ENCODE results near the gene C10orf95. TPM values are rescaled to one million over a fixed set of nuclear protein-coding genes. Genes with fewer than 3 reads are reported as not detected.
A peak's percentile ranks its signal among the peaks of the same experiment; 100 is the strongest.

C10orf95 gene
- total RNA-seq, 1 experiment from 2014 or later: 0.82 TPM

DNA sequence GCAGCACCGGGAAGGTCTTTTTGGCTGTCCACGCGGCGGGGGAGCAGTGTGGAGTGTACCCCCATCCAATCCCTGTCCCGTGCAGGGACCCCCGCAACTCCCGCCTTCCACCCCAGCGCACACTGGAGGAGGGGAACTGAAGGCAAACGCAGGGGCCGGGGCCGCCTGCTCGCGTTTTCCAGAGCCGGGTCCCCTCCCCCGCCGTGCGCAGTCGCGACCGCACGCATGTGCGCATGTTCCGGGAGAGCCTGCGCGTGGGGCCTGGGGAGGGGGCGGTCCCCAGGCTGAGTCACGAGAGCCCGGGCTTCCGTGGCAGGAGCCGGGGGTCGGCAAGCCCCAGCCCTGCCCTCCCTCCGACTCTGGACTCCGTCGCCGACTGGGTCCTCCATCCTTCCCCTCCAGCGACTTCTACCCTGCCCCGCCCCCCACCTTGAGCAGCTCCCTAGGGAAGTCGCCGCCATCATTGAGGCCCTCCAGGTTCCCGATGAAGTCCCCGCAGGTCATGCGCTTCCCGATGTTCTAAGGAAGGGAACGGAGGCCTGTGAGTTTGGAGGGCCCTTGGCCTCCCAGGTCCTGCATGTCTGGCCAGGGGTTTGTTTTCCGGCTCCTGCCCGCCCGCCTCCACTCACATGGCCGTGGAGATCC is 40.8 kb downstream of the C10orf95 start:
- TF ChIP-seq, protein P1, sequence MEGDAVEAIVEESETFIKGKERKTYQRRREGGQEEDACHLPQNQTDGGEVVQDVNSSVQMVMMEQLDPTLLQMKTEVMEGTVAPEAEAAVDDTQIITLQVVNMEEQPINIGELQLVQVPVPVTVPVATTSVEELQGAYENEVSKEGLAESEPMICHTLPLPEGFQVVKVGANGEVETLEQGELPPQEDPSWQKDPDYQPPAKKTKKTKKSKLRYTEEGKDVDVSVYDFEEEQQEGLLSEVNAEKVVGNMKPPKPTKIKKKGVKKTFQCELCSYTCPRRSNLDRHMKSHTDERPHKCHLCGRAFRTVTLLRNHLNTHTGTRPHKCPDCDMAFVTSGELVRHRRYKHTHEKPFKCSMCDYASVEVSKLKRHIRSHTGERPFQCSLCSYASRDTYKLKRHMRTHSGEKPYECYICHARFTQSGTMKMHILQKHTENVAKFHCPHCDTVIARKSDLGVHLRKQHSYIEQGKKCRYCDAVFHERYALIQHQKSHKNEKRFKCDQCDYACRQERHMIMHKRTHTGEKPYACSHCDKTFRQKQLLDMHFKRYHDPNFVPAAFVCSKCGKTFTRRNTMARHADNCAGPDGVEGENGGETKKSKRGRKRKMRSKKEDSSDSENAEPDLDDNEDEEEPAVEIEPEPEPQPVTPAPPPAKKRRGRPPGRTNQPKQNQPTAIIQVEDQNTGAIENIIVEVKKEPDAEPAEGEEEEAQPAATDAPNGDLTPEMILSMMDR (IDR thresholded peaks at IDR 0.05; ENCODE audit: insufficient read depth in 1 of 2, low read depth in 1 of 2, low read length in 1 of 2, severe bottlenecking in 1 of 2, unreplicated experiment in 1 of 2): no peak
- BruUV-seq (replicated peaks): no TSS peak
- no peak overlapping the region for H3K4me3 Mint-ChIP-seq (ENCODE audit: unreplicated experiment)
- CTCF ChIA-PET: interaction anchor here (1.4 kb wide), 1 partner anchor 11 kb away, joined by 6 read pairs; no protein-coding TSS in a partner anchor
- H3K27ac Mint-ChIP-seq (ENCODE audit: unreplicated experiment): no peak overlapping the region
- no peaks in the 10 kb centered on the region for H3K36me3 Mint-ChIP-seq (ENCODE audit: insufficient read depth, unreplicated experiment)
- intact Hi-C loops (cut with micrococcal nuclease; ENCODE audit: unreplicated experiment): no loop called here
- Histone ChIP-seq H3K4me3 (ENCODE audit: low read depth, low read length) (no peak overlapping the region), H3K4me1 (no peaks in the 10 kb centered on the region), H3K36me3 (ENCODE audit: control insufficient read depth, insufficient read depth, low read length) (no peaks in the 10 kb centered on the region), H3K27me3 (replicated peaks; ENCODE audit: control insufficient read depth, insufficient read depth, low read length) (peaks cover 1% of the 10 kb centered on the region; the same call in 1 of the 2 replicates), H3K9me3 (no peaks in the 10 kb centered on the region)
- no peaks in the 10 kb centered on the region for H3K4me1 Mint-ChIP-seq (ENCODE audit: low read depth, unreplicated experiment)
- POLR2A ChIA-PET: no interaction called here
- DNase-seq: no peak
- H3K9me3 Mint-ChIP-seq (ENCODE audit: unreplicated experiment): no peaks in the 10 kb centered on the region
- peaks cover 16% of the 10 kb centered on the region for H3K27me3 Mint-ChIP-seq (ENCODE audit: insufficient read depth, unreplicated experiment)

DNA sequence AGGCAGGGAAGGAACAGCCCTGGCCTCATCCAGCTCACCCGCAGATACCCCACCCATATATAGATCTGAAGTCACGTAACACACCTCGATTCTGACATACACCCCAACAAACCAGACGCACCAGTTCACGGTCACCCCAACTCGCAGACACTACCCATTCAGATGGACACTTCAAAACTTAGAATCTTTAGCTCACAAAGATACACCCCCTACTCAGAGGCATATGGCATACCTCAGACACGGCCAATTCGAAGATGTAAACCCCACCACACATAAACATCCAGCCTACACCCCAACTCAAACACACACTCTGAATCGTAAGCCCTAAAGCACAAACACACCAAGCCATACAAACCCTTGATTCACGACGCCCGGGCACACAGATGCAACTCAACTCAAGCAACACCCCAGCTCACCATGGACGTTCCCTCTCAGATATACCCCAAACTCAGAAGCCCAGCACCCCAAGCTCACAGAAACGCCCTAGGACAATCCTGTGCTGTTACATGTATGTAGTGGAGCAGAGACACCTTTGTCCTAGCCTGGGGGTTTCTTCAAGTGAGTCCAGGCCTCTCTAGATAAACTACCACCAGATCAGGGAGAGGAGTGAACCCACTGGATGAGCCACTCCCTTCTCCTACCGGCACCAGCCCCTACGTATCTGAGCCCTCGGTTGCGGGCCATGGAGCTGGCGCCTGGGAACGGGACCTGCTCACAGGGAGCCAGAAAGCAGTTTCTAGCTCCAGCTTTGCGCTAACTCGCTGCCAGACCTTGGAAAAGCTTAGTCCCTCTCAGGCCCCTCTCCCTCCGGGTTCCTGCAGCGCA is 41.5 kb downstream of the C10orf95 start:
- H3K36me3 Mint-ChIP-seq (ENCODE audit: insufficient read depth, unreplicated experiment): no peaks in the 10 kb centered on the region
- CTCF ChIA-PET: interaction anchor here (0.7 to 1.4 kb wide), 3 partner anchors 12 to 23 kb away, joined by 4 to 6 read pairs (median 4); no protein-coding TSS in a partner anchor
- POLR2A ChIA-PET: no interaction called here
- H3K4me1 Mint-ChIP-seq (ENCODE audit: low read depth, unreplicated experiment): no peaks in the 10 kb centered on the region
- H3K27me3 Mint-ChIP-seq (ENCODE audit: insufficient read depth, unreplicated experiment): peaks cover 16% of the 10 kb centered on the region
- H3K4me3 Mint-ChIP-seq (ENCODE audit: unreplicated experiment): peak overlapping the region; percentile 61
- Histone ChIP-seq H3K27me3 (replicated peaks; ENCODE audit: control insufficient read depth, insufficient read depth, low read length) (peaks cover 1% of the 10 kb centered on the region; the same call in 1 of the 2 replicates), H3K9me3 (no peaks in the 10 kb centered on the region), H3K4me3 (ENCODE audit: low read depth, low read length) (peak overlapping the region; percentile 31), H3K36me3 (ENCODE audit: control insufficient read depth, insufficient read depth, low read length) (no peaks in the 10 kb centered on the region), H3K4me1 (no peaks in the 10 kb centered on the region)
- no TSS peak for BruUV-seq (replicated peaks)
- no peaks in the 10 kb centered on the region for H3K9me3 Mint-ChIP-seq (ENCODE audit: unreplicated experiment)
- DNase-seq: no peak
- no peak overlapping the region for H3K27ac Mint-ChIP-seq (ENCODE audit: unreplicated experiment)
- TF ChIP-seq, protein P1 (IDR thresholded peaks at IDR 0.05; ENCODE audit: insufficient read depth in 1 of 2, low read depth in 1 of 2, low read length in 1 of 2, severe bottlenecking in 1 of 2, unreplicated experiment in 1 of 2): no peak
- intact Hi-C loops (cut with micrococcal nuclease; ENCODE audit: unreplicated experiment): no loop called here

DNA sequence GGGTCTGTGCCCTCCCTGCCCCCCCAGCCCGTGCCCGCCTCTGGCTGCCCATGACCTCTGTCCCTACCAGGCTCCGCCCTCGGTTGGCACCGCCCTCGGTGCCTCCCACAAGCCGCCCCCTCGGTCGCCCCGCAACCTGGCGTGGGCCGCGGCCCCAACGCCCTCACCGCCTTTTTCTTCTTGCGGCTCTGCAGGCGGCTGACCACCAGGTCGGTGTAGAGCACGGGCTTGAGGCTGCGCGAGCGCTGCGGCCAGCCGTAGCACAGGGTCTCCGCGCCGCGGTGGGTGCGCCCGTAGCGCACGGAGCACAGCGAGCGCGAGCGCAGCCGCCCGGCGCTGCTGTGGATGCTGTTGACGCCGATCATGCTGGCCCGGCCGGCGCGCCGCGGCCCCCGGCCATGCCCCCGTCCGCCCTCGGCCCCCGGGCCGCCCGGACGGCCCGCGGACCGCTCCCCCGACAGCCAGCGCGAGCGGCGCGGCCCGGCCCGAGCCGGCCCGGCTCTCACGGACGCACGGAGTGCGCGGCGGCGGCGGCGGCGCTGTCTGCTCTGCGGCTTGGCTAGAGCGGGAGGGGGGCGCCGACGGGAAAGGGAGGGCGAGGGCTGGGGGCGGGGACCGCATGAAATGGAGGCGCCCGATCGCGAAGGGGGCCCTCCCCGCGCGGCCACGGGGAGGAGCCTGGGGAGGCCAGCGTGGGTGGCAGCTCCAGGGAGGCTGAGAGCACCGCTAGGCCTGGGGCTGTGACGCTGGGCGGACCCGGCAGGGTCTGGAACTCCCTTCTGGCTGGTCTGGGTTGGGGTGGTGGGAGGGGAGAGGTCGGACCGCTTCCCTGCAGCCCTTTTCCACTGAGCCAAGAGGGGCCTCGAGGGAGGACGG is 42.4 kb downstream of the C10orf95 start:
- Mint-ChIP-seq H3K9me3 (ENCODE audit: unreplicated experiment) (no peaks in the 10 kb centered on the region), H3K27me3 (ENCODE audit: insufficient read depth, unreplicated experiment) (peaks cover 16% of the 10 kb centered on the region), H3K4me3 (ENCODE audit: unreplicated experiment) (peak overlapping the region; percentile 61), H3K36me3 (ENCODE audit: insufficient read depth, unreplicated experiment) (peaks cover 1% of the 10 kb centered on the region), H3K4me1 (ENCODE audit: low read depth, unreplicated experiment) (no peaks in the 10 kb centered on the region), H3K27ac (ENCODE audit: unreplicated experiment) (no peak overlapping the region)
- Histone ChIP-seq H3K4me3 (ENCODE audit: low read depth, low read length) (peak overlapping the region; percentile 49), H3K4me1 (no peaks in the 10 kb centered on the region), H3K36me3 (ENCODE audit: control insufficient read depth, insufficient read depth, low read length) (no peaks in the 10 kb centered on the region), H3K9me3 (no peaks in the 10 kb centered on the region), H3K27me3 (replicated peaks; ENCODE audit: control insufficient read depth, insufficient read depth, low read length) (peaks cover 1% of the 10 kb centered on the region; the same call in 1 of the 2 replicates)
- CTCF ChIA-PET: interaction anchor here (0.7 to 1.4 kb wide), 3 partner anchors 13 to 24 kb away, joined by 4 to 6 read pairs (median 4); no protein-coding TSS in a partner anchor
- TF ChIP-seq, protein P1 (IDR thresholded peaks at IDR 0.05; ENCODE audit: insufficient read depth in 1 of 2, low read depth in 1 of 2, low read length in 1 of 2, severe bottlenecking in 1 of 2, unreplicated experiment in 1 of 2): no peak
- POLR2A ChIA-PET: no interaction called here
- DNase-seq: peak in 1 of 2 experiments; percentile 47
- intact Hi-C loops (cut with micrococcal nuclease; ENCODE audit: unreplicated experiment): no loop called here
- no TSS peak for BruUV-seq (replicated peaks)
